Breast epithelium (tissue), 4 donors: Measurements from ENCODE around the gene CDC25A. TPM values are rescaled to one million over a fixed set of nuclear protein-coding genes. Genes with fewer than 3 reads are reported as not detected.

ENCODE experiments used
- DNase-seq, 2 donors: peaks; one replicate each; pipeline ENCODE4 v3.0.0-alpha.2; 2019; ENCODE audit warnings: low spot score in 2 of 2
- H3K27ac ChIP-seq, 2 donors: fragments of 200-600 bp; sonication (generic) in 1 of 2; one replicate each; pipeline ENCODE4 v1.5.1; 2016 to 2019; ENCODE audit warnings: mild to moderate bottlenecking in 1 of 2
- H3K27me3 ChIP-seq, 2 donors: fragments of 200-600 bp; sonication (generic) in 1 of 2; one replicate each; pipeline versions ENCODE4 v1.5.1 to v1.6.0; 2017 to 2019; ENCODE audit warnings: control low read depth in 1 of 2, mild to moderate bottlenecking in 1 of 2
- H3K36me3 ChIP-seq: fragments of 200-600 bp; one replicate; pipeline ENCODE4 v1.5.1; 2019
- H3K4me1 ChIP-seq, 2 donors: fragments of 200-600 bp; sonication (generic); one replicate each; pipeline ENCODE4 v1.5.1; 2016 to 2019; ENCODE audit warnings: control low read depth in 1 of 2
- H3K4me3 ChIP-seq, 3 donors: fragments of 200-600 bp; sonication (generic); 1 replicate in 2 of 3; 2 replicates in 1 of 3; pipeline ENCODE4 v1.5.1; 2016 to 2019; ENCODE audit warnings: mild to moderate bottlenecking in 3 of 3, moderate library complexity in 2 of 3
- H3K9me3 ChIP-seq, 2 donors: fragments of 200-600 bp; sonication (generic) in 1 of 2; one replicate each; pipeline ENCODE4 v1.5.1; 2016 to 2019; ENCODE audit warnings: control low read depth in 1 of 2
- POLR2A ChIP-seq: fragments of 450-650 bp; IDR thresholded peaks from one replicate; pipeline ENCODE4 v1.6.1; 2016; ENCODE audit warnings: antibody characterized with exemption, mild to moderate bottlenecking, moderate library complexity
- POLR2AphosphoS5 ChIP-seq, 3 donors: sonication (generic); formaldehyde crosslinking; IDR thresholded peaks; one replicate each; pipeline ENCODE4 v1.6.1; 2017; ENCODE audit warnings: antibody characterized with exemption in 3 of 3
- intact Hi-C: fragments of 100-400 bp; cut with DNase I; formaldehyde crosslinking; loops from one replicate; pipeline ENCODE4 v1.15.1; 2023; ENCODE audit warnings: low total_unique reads
- total RNA-seq, 3 donors: library from RNA; depleted of rRNA; stranded (reverse); fragments of >200 nt; gene quantifications; one replicate each; pipeline ENCODE4 v1.1.0, GENCODE V29; 2016
- TF ChIP-seq, protein P1 (sequence below), 3 donors: fragments of 450-650 bp; IDR thresholded peaks; one replicate each; pipeline ENCODE4 v1.5.1; 2016 to 2017; ENCODE audit warnings: antibody characterized with exemption in 3 of 3, mild to moderate bottlenecking in 3 of 3, moderate library complexity in 3 of 3

The CDC25A gene
- total RNA-seq, 3 donors from 2014 or later = 0.80 to 2.6 (median 1.3) TPM

DNA sequence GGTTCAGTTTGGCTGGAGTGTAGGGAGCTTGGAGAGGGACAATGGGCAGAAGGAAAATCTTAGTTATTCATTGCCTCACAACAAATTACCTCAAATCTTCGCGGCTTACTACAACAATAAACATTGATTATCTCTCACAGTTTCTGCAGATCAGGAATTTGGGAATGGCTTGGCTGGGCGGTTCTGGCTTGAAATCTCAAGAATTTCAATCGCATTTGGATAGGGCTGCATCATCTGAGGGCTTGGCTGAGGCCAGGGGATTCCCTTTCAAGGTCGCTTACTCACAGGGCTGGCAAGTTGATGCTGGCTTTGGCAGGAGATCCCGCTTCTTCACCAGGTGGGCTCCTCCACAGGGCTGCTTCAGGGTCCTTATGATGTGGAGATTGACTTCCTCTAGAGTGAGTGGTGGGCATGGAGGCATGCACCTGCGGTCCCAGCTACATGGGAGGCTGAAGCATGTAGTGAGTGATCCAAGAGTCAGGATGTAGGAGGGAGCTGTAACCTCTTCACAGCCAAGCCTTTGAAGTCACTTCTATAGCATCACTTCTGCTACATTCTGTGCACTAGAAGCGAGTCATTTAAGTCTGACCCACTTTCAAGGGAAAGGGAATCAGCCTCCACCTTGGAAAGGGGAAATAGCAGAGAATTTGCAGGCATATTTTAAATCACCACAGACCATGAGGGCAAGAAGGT, 63.1 kb downstream of the CDC25A start:
- no peak overlapping the region for H3K27ac ChIP-seq
- intact Hi-C loops = no loop called here
- H3K36me3 ChIP-seq = no peaks in the 10 kb centered on the region
- no peaks in the 10 kb centered on the region for H3K4me1 ChIP-seq
- H3K4me3 ChIP-seq = no peak overlapping the region
- no peak for DNase-seq
- no peaks in the 10 kb centered on the region for H3K9me3 ChIP-seq
- no peaks in the 10 kb centered on the region for H3K27me3 ChIP-seq
- no peak for TF ChIP-seq POLR2A
- TF ChIP-seq, protein P1, sequence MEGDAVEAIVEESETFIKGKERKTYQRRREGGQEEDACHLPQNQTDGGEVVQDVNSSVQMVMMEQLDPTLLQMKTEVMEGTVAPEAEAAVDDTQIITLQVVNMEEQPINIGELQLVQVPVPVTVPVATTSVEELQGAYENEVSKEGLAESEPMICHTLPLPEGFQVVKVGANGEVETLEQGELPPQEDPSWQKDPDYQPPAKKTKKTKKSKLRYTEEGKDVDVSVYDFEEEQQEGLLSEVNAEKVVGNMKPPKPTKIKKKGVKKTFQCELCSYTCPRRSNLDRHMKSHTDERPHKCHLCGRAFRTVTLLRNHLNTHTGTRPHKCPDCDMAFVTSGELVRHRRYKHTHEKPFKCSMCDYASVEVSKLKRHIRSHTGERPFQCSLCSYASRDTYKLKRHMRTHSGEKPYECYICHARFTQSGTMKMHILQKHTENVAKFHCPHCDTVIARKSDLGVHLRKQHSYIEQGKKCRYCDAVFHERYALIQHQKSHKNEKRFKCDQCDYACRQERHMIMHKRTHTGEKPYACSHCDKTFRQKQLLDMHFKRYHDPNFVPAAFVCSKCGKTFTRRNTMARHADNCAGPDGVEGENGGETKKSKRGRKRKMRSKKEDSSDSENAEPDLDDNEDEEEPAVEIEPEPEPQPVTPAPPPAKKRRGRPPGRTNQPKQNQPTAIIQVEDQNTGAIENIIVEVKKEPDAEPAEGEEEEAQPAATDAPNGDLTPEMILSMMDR (IDR thresholded peaks at IDR 0.05) = no peak
- TF ChIP-seq POLR2AphosphoS5 (IDR thresholded peaks at IDR 0.05) = no peak

DNA sequence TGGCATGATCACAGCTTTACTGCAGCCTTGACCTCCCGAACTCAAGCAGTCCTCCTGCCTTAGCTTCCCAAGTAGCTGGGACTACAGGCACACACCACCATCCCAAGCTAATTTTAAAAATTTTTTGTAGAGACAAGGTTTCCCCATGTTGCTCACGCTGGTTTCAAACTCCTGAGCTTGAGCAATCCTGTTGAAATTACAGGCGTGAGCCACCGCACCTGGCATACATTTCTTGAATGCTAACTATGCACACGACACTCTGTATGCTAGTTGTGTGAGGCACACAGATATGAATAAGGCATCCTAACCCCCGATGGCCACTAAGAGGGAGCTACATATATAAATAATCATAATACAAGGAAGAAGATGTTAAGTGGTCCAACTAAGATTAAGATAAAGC, 64.9 kb downstream of the CDC25A start:
- no peaks in the 10 kb centered on the region for H3K27me3 ChIP-seq
- no peak overlapping the region for H3K27ac ChIP-seq
- no peak overlapping the region for H3K4me3 ChIP-seq
- no peaks in the 10 kb centered on the region for H3K9me3 ChIP-seq
- TF ChIP-seq POLR2A = no peak
- TF ChIP-seq, protein P1 (IDR thresholded peaks at IDR 0.05) = no peak
- TF ChIP-seq POLR2AphosphoS5 (IDR thresholded peaks at IDR 0.05) = no peak
- H3K4me1 ChIP-seq = no peaks in the 10 kb centered on the region
- H3K36me3 ChIP-seq = no peaks in the 10 kb centered on the region
- DNase-seq = no peak
- intact Hi-C loops = no loop called here

DNA sequence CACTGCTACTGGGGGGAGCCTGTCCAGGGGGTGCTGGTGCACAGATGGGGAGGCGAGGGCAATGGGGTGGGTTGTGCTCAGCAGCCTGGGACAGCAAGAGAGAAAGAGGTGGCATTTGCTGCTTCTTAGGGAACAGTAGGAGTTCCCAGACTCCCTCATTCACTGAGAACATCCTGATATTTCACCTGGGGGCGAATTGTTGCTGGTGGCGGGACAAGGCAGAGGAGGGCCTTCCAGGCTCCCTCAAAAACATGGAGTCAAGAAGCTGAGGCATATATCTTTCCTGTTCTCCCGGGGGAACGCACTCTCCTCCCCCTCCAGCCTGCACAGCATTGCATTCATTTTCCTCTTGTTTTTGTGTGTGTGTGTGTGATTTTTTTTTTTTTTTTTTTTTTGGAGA, 65.7 kb downstream of the CDC25A start:
- DNase-seq = no peak
- Histone ChIP-seq H3K9me3 (no peaks in the 10 kb centered on the region), H3K4me1 (no peaks in the 10 kb centered on the region), H3K4me3 (no peak overlapping the region), H3K36me3 (no peaks in the 10 kb centered on the region), H3K27ac (no peak overlapping the region), H3K27me3 (no peaks in the 10 kb centered on the region)
- intact Hi-C loops = no loop called here
- no peak for TF ChIP-seq POLR2A
- TF ChIP-seq, protein P1 (IDR thresholded peaks at IDR 0.05) = no peak
- TF ChIP-seq POLR2AphosphoS5 (IDR thresholded peaks at IDR 0.05) = no peak

DNA sequence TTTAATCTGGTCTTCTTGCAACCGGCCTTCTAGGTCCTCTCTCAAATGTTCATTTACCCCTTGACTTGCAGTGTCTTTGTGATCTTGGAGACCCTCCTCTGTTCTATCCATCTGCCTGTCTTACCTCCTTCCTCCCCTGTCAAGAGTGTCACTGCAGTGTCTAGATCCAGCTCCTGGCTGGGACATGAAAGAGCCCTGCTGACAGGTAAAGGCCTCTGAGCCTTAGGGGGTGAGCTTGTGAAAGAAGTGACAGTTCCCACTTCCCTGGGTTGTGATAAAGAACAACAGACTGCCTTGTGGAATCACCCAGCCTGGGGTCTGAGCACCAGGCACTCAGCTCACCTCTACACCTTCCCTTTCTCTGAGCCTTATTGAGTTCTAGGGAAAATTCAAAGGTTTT, 68.0 kb downstream of the CDC25A start:
- Histone ChIP-seq H3K4me3 (no peak overlapping the region), H3K27ac (no peak overlapping the region), H3K9me3 (no peaks in the 10 kb centered on the region), H3K36me3 (no peaks in the 10 kb centered on the region), H3K27me3 (no peaks in the 10 kb centered on the region), H3K4me1 (no peaks in the 10 kb centered on the region)
- intact Hi-C loops = no loop called here
- no peak for DNase-seq
- no peak for TF ChIP-seq POLR2AphosphoS5 (IDR thresholded peaks at IDR 0.05)
- TF ChIP-seq, protein P1 (IDR thresholded peaks at IDR 0.05) = no peak
- TF ChIP-seq POLR2A = no peak

DNA sequence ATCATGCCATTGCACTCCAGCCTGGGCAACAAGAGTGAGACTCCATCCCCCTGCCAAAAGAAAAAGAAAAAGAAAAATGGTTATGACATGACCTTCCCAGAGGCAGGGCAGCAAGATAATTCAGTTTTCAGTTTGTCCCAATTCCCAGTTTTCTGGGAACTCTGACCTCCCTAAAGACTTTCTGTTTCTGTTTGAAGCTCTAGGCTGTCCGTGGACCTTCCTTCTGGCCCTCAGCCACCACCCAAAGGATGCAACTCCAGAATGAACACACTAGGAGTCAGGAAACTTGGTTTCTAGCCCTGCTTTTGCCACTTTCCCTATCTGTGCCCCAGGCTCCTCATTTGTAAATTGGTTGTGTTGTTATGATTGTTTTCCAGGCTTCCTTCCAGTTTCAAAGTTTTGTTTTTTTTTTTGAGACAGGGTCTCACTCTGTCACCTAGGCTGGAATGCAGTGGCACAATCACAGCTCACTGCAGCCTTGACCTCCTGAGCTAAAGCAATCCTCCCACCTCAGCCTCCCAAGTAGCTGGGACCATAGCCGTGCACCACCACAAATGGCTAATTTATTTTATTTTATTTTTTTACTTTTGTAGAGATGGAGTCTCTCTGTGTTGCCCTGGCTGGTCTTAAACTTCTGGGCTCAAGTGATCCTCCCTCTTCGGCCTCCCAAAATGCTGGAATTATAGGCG, 68.6 kb downstream of the CDC25A start:
- no peaks in the 10 kb centered on the region for H3K27me3 ChIP-seq
- no peak overlapping the region for H3K27ac ChIP-seq
- no peaks in the 10 kb centered on the region for H3K9me3 ChIP-seq
- no peaks in the 10 kb centered on the region for H3K4me1 ChIP-seq
- TF ChIP-seq POLR2AphosphoS5 (IDR thresholded peaks at IDR 0.05) = no peak
- TF ChIP-seq, protein P1 (IDR thresholded peaks at IDR 0.05) = no peak
- H3K4me3 ChIP-seq = no peak overlapping the region
- DNase-seq = peak in 1 of 2 donors; percentile 20
- intact Hi-C loops = no loop called here
- no peaks in the 10 kb centered on the region for H3K36me3 ChIP-seq
